NCI-H1105 treated with DMSO at 0.1 percent for 48 hours (cell line): ENCODE data around the gene PLCB2.

Source experiments
- DNase-seq: peaks from one replicate; lab custom pipeline; 2025; lab: John Stamatoyannopoulos, UW

The PLCB2 gene

GRCh38 chr15:40342416-40343320 lies 34.9 kb upstream of the PLCB2 start:
- no peak for DNase-seq

- peak; percentile 69 for DNase-seq
Measured at GRCh38 chr15:40340740-40341400, 33.1 kb upstream of the PLCB2 start, which contains the start of gene CCDC9B. Gene CCDC9B, minus strand, starts transcription at chr15:40340939. Its CDS starts 120 bp downstream, at chr15:40340819.

- DNase-seq = peak; percentile 36
Measured at GRCh38 chr15:40340038-40340739, 32.5 kb upstream of the PLCB2 start.

- no peak for DNase-seq
Measured at GRCh38 chr15:40339621-40339945, 31.8 kb upstream of the PLCB2 start.

GRCh38 chr15:40338921-40339620 lies 31.3 kb upstream of the PLCB2 start:
- DNase-seq = no peak

- peak; percentile 41 for DNase-seq
Measured at GRCh38 chr15:40338041-40338657, 30.4 kb upstream of the PLCB2 start.

GRCh38 chr15:40337597-40337996 lies 29.9 kb upstream of the PLCB2 start:
- no peak for DNase-seq

GRCh38 chr15:40336744-40337122 lies 29.0 kb upstream of the PLCB2 start:
- no peak for DNase-seq

GRCh38 chr15:40335938-40336743 lies 28.4 kb upstream of the PLCB2 start:
- peak; percentile 78 for DNase-seq

- DNase-seq = no peak
Measured at GRCh38 chr15:40334941-40335795, 27.4 kb upstream of the PLCB2 start.

- no peak for DNase-seq
Measured at GRCh38 chr15:40334541-40334940, 26.8 kb upstream of the PLCB2 start.

GRCh38 chr15:40333922-40334492 lies 26.3 kb upstream of the PLCB2 start:
- DNase-seq = no peak

GRCh38 chr15:40332113-40332781 lies 24.5 kb upstream of the PLCB2 start:
- DNase-seq = no peak

GRCh38 chr15:40331637-40332036 lies 23.9 kb upstream of the PLCB2 start:
- no peak for DNase-seq

- no peak for DNase-seq
Measured at GRCh38 chr15:40331026-40331425, 23.3 kb upstream of the PLCB2 start.

GRCh38 chr15:40330368-40330836 lies 22.7 kb upstream of the PLCB2 start:
- DNase-seq = peak; percentile 67

- no peak for DNase-seq
Measured at GRCh38 chr15:40329804-40330203, 22.1 kb upstream of the PLCB2 start.

- no peak for DNase-seq
Measured at GRCh38 chr15:40328751-40329150, 21.0 kb upstream of the PLCB2 start.

GRCh38 chr15:40328176-40328575 lies 20.4 kb upstream of the PLCB2 start:
- no peak for DNase-seq
